Measurements from ENCODE around the gene PPP1R9A.

Gene PPP1R9A

GRCh38 chr7:95097291-95097690 lies 189.9 kb downstream of the PPP1R9A start:
- DNase-seq (ENCODE audit: low read depth in 2 of 2), result no peak

GRCh38 chr7:95097851-95098250 lies 190.5 kb downstream of the PPP1R9A start:
- DNase-seq (ENCODE audit: low read depth in 2 of 2), result no peak

GRCh38 chr7:95099106-95099505 lies 191.7 kb downstream of the PPP1R9A start:
- no peak for DNase-seq (ENCODE audit: low read depth in 2 of 2)

GRCh38 chr7:95101422-95101821 lies 194.0 kb downstream of the PPP1R9A start:
- DNase-seq (ENCODE audit: low read depth in 2 of 2), result no peak

GRCh38 chr7:95102662-95103061 lies 195.3 kb downstream of the PPP1R9A start:
- no peak for DNase-seq (ENCODE audit: low read depth in 2 of 2)

- no peak for DNase-seq (ENCODE audit: low read depth in 2 of 2)
These were observed 197.3 kb downstream of the PPP1R9A start for GRCh38 chr7:95104739-95105138.

GRCh38 chr7:95105627-95106026 lies 198.2 kb downstream of the PPP1R9A start:
- DNase-seq (ENCODE audit: low read depth in 2 of 2), result no peak

GRCh38 chr7:95106401-95106800 lies 199.0 kb downstream of the PPP1R9A start:
- no peak for DNase-seq (ENCODE audit: low read depth in 2 of 2)

GRCh38 chr7:95110707-95111106 lies 203.3 kb downstream of the PPP1R9A start:
- no peak for DNase-seq (ENCODE audit: low read depth in 2 of 2)

- no peak for DNase-seq (ENCODE audit: low read depth in 2 of 2)
These were observed 206.2 kb downstream of the PPP1R9A start for GRCh38 chr7:95113590-95113989.

GRCh38 chr7:95126053-95126709 lies 218.8 kb downstream of the PPP1R9A start:
- DNase-seq (ENCODE audit: low read depth in 2 of 2), result no peak

GRCh38 chr7:95132500-95132899 lies 225.1 kb downstream of the PPP1R9A start:
- DNase-seq (ENCODE audit: low read depth in 2 of 2), result no peak

- DNase-seq (ENCODE audit: low read depth in 2 of 2), result no peak
These were observed 232.5 kb downstream of the PPP1R9A start for GRCh38 chr7:95139922-95140321.

GRCh38 chr7:95141755-95142154 lies 234.4 kb downstream of the PPP1R9A start:
- no peak for DNase-seq (ENCODE audit: low read depth in 2 of 2)

- no peak for DNase-seq (ENCODE audit: low read depth in 2 of 2)
These were observed 236.9 kb downstream of the PPP1R9A start for GRCh38 chr7:95144256-95144655.

GRCh38 chr7:95155965-95156364 lies 248.6 kb downstream of the PPP1R9A start:
- no peak for DNase-seq (ENCODE audit: low read depth in 2 of 2)

- DNase-seq (ENCODE audit: low read depth in 2 of 2), result no peak
These were observed 250.0 kb downstream of the PPP1R9A start for GRCh38 chr7:95157381-95157780.

- DNase-seq (ENCODE audit: low read depth in 2 of 2), result no peak
These were observed 262.3 kb downstream of the PPP1R9A start for GRCh38 chr7:95169678-95170077.

- no peak for DNase-seq (ENCODE audit: low read depth in 2 of 2)
These were observed 265.0 kb downstream of the PPP1R9A start for GRCh38 chr7:95172420-95172819.

- no peak for DNase-seq (ENCODE audit: low read depth in 2 of 2)
These were observed 283.1 kb downstream of the PPP1R9A start for GRCh38 chr7:95190515-95190914.

- DNase-seq (ENCODE audit: low read depth in 2 of 2), result no peak
These were observed 284.4 kb downstream of the PPP1R9A start for GRCh38 chr7:95191795-95192194.

- no peak for DNase-seq (ENCODE audit: low read depth in 2 of 2)
These were observed 291.5 kb downstream of the PPP1R9A start for GRCh38 chr7:95198863-95199262.

- DNase-seq (ENCODE audit: low read depth in 2 of 2), result no peak
These were observed 292.6 kb downstream of the PPP1R9A start for GRCh38 chr7:95199779-95200558.
